Nasal cavity respiratory epithelium epithelial cell of viscerocranial mucosa (primary cell): ENCODE results near the gene GPR137B. TPM values are rescaled to one million over a fixed set of nuclear protein-coding genes. Genes with fewer than 3 reads are reported as not detected.

ENCODE experiments used
- total RNA-seq: library from RNA; depleted of rRNA; stranded (reverse); fragments of >200 nt; gene quantifications from 2 replicates; pipeline ENCODE4 v1.2.3, GENCODE V29; 2014

The GPR137B gene
- total RNA-seq = 5.1 and 27.7 TPM in 2 replicates

GRCh38 chr1:236142253-236143103 lies at the start of gene GPR137B:
Gene GPR137B (plus strand): TSS chr1:236142539. CDS start chr1:236142623, 84 bp downstream.

Other genes with a start within 250 kb of the GPR137B start
- gene NID1, start 77.4 kb upstream of the GPR137B start, total RNA-seq = 0.34 and 3.1 TPM in 2 replicates
- 7.2 and 7.9 TPM in 2 replicates for gene ERO1B, start 139.4 kb downstream of the GPR137B start, total RNA-seq